Ramos (cell line): Measurements from ENCODE around the gene MRPL28.
"Not testable (repeated sequence)": the region's sequence is repeated elsewhere in the genome, so short reads cannot be mapped to it uniquely, and the experiment has no call there.

Experiments
- in situ Hi-C: fragments of 300-500 bp; cut with MboI; formaldehyde crosslinking; loops from one replicate; pipeline ENCODE4 v1.14.3; 2022; ENCODE audit warnings: low sequenced_read_pairs; ENCODE audit not compliant: unreplicated experiment

Gene MRPL28

GRCh38 chr16:362702-362999 lies 7.7 kb downstream of the MRPL28 start:
- in situ Hi-C loops = not testable (repeated sequence)

DNA sequence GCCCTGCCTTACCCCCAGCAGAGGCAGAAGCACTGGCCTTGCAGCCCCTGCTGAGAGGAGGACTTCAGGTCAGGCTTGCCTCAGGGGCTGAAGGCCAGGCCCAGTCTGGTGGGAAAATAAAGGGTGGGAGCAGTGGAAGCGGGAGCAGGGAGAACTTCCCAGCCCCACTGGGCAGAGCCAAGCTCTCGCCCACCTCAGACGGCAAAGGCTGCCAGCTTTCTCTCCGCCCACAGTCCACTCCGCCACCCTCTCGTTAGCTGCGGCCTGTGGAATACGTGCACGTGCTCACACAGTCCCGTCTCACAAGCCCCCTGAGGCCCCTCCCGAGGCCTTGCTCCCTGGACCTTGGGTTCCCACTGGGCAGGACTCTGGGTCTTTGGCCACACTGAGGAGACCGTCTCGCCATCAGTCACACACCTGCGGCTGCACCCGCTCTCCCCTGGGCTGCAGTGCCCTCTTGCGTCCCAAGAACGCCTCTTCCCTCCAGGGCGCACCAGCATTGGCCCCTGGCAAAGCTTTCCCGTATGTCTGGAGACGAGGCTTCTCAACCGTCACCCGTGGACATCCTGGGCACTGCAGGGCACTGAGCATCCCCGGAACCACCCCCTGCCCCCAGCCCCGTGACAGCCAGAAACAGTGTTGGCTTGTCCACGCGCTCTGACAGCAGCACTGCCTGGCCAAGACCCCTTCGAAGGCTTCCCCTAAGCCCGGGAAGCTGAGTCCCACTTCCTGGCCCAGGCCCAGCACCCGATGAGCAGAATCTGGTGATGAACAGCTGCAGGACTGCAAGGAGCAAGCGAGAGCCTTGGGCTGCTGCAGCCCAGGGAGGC lies 8.3 kb downstream of the MRPL28 start:
- in situ Hi-C loops = no loop called here

DNA sequence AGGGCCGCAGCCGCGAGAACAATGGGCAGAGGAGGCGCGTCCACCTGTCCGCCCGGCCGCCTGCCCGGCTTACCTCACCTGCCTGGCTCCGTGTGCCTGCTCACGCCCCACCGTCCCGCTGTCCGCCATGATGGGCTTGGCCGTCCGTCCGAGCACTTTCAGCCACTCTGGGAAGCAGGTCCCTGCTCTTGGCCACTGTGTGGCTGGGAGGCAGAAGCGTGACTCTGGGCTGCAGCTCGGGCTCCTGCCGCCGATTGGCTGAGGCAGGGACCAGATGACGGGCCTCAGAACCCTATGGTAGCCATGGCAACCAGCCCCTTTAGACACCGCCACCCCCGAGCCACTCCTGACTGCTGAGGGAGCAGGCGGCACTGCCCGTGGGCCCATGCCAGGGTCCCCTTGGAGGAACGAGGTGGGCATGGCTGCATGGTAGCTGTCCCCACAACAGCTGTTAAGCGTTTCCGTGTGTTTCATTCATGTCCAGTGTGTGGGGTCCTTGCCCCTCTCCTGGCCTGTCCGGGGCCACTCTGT lies 8.9 kb downstream of the MRPL28 start:
- in situ Hi-C loops = no loop called here

DNA sequence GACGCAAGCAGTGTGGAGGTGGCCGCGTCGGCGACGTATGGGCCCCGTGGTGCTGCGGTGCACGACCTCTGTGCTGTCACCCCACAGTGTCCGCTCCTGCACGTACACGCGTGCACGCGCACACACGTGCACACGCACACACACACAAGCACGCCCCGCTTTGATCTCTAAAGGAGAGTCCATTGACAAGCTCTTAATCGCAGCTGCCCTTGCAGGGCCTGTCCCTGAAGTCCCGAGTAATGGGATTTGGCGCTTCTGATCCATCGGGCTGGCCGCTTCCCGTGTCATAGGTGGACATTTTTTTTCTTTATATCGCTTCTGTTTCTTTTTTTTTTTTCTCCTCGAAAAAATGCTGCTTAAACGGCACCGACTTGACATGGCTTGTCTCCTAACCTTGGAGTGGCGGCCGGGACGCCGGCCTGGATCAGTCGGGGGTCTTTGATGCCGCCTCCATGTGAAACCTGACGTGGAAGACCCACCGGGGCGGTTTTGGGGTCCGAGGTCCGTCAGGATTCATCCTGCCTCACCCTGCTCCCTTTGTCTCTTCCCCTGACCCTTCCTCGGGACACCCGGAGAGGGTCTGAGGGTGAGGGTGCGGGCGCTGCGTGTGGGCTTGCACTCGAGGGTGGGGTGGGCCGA lies 9.5 kb downstream of the MRPL28 start:
- in situ Hi-C loops = no loop called here

GRCh38 chr16:359871-360697 lies 10.3 kb downstream of the MRPL28 start:
- in situ Hi-C loops = no loop called here

DNA sequence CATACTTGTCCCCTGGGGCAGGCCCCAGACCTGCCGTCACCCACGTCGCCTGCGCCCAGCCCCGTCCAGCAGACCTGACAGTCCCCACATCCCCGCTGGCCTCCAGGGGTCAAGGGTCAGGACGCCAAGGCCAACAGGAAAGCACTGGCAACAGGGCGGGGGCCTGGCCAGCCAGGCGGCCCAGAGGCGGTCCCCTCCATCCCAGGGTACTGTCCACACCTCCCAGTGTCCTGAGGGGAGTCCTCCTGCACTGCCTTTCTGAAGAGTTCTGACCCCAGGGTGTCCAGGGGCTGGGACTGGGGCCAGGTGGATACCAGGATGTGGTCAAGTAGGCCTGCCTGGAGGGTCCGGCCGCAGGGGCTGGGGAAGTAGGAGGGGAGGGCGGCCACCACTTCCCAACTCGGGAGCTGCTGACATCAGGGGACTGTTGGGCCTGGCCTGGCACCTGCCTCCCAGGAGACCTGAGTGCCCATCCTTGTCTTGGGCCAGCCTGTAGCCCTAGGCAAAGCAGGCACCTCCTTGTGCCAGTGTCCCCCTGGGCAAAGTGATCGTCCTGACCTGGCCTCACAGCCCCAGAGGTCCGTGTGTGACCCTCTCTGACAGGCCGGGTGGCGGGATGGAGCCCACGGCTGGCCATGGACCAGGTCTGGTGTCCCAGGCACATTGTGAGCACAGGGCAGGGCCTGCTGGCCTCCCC lies 11.1 kb downstream of the MRPL28 start:
- in situ Hi-C loops = no loop called here

DNA sequence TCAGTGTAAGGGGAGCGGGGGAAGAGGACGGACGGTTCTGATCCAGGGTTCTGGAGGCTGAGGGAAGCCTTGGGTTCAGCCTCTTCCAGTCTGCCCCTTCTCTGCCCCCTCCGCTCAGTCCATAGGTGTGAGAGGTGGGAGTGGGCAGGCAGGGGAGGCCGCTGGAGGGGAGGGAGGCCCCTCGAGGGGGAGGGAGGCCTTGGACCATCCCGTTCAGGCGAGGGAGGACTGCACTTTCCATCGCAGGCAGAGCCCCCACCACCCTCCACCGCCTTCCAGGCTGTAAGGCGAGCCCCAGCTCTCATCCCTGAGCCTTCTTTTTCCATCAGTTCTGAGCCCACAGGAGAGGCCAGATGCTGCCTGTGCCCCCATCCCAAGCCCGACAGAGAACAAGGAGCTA lies 13.6 kb downstream of the MRPL28 start:
- in situ Hi-C loops = no loop called here

- in situ Hi-C loops = no loop called here
These were observed 15.3 kb downstream of the MRPL28 start for GRCh38 chr16:354971-355461.

GRCh38 chr16:354291-354881 lies 16.0 kb downstream of the MRPL28 start:
- in situ Hi-C loops = no loop called here

GRCh38 chr16:353404-354290 lies 16.7 kb downstream of the MRPL28 start:
- in situ Hi-C loops = no loop called here

DNA sequence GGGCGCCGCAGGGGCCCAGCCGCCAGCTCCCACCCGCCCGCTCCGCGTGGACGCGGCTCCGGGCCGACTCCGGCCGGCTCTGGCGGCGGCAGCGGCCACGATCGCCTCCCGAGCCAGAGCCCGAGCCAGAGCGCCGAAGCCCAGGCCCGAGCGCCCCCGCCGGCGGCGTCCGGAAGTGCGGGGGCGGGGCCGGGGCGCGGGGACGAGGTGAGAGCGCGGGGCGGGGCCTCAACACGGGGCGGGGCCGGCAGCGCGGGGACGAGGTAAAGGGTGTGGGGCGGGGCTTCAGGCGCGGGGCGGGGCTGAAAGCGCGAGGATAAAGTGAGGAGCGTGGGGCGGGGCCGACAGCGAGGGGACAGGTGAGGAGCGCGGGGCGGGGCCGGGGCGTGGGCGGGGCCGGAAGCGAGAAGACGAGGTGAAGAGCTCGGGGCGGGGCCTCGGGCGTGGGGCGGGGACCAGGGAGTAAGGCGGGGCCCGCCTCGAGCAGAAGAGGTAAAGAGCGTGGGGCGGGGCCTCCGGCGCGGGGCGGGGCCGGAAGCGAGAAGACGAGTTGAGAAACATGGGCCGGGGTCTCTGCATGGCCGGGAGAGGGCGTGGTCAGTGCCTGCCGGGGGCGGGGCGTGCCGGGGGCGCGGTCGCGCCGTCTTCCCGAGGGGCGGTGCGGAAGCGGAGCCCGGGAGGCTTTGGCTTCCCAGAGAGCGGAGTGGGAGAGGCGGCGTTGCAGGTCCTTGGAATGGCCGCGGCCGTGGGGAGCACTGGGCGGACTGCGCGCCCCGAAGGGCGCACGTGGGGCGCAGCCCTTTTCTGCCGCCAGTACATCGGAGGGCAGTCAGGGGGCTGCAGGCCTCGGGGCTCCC lies 17.6 kb downstream of the MRPL28 start, which contains the start of gene AXIN1:
Gene AXIN1, minus strand, starts transcription at position 177 of the 857 bp plus-strand sequence. CDS start 5,698 bp downstream, outside the sequence.
- in situ Hi-C loops = no loop called here

DNA sequence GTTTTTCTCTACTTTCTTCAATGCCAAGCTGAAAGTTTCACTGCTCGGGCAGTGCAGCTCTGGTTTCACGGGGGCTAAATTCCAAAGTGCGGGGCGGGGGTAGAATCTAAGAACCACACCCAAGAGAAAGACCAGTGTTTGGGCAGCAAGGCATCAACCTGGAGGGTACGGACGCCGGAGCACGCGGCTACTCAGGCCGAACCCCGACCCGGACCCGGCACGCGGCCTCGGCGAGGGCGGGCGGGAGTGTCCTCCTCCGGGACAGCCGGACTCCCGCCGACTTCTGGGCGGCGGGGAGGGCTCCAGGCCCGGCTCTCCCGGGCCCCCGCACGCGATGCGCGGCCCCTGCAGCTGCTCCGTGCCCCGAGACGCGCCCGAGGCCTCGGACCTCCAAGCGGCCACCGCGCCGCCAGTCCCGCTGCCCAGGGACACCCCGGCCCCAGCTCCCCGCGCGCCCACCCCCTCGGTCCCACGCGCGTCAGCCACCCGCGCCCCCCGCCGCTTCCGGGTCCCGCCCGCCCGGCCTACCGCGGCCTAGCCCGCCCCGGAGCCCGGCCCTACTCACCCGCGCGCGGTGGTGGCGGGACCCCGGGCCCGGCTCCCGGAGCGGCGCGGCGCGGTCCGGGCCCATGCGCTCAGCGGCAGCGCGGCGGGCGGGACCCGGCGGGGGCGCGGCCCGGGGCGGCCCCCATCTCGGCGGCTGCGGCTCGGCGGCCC lies 18.4 kb downstream of the MRPL28 start:
- in situ Hi-C loops = no loop called here

- in situ Hi-C loops = no loop called here
These were observed 20.1 kb downstream of the MRPL28 start for GRCh38 chr16:350203-350602.

DNA sequence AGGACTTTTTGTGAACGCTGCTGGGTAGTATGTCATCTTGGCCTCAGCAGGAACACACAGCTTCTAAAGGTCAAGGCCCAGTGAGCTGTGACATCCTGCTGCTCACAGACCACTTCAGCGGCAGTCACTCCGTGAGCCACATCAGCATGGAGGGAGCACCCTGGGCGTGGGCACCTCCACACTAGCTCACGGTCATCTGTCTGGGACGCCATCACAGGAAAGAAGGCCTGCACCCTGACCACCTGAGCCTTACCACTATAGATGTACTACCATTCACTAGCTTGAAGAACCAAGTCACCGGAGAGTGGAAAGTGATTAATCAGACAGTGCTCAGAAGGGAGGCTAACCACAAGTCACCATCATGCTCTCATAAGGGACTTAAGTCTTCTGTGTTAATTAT lies 21.1 kb downstream of the MRPL28 start:
- in situ Hi-C loops = no loop called here

- in situ Hi-C loops = not testable (repeated sequence)
These were observed 21.8 kb downstream of the MRPL28 start for GRCh38 chr16:348495-348894.

DNA sequence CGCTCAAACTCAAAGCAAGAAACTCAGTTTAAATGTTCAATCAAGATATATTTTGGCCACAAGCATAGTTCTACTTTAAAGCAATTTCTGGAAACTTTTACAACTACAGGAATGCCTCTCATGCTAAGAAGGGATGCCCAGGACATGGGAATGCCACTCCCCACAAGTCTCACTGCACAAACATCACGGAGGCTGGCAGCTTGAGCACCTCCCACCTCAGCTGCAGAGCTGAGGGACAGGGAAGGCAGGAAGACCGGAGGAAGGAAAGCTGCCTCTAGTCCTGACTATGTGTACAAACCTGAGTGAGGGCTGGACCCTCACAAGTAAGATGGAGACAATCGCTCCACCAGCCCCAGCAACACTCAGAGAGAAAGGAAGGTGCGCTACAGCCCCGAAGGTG lies 23.1 kb downstream of the MRPL28 start:
- in situ Hi-C loops = no loop called here

- in situ Hi-C loops = no loop called here
These were observed 23.8 kb downstream of the MRPL28 start for GRCh38 chr16:346587-346986.
